Measurements from ENCODE around the gene PNPLA3.
A peak's percentile ranks its signal among the peaks of the same experiment; 100 is the strongest.

The PNPLA3 gene

DNA sequence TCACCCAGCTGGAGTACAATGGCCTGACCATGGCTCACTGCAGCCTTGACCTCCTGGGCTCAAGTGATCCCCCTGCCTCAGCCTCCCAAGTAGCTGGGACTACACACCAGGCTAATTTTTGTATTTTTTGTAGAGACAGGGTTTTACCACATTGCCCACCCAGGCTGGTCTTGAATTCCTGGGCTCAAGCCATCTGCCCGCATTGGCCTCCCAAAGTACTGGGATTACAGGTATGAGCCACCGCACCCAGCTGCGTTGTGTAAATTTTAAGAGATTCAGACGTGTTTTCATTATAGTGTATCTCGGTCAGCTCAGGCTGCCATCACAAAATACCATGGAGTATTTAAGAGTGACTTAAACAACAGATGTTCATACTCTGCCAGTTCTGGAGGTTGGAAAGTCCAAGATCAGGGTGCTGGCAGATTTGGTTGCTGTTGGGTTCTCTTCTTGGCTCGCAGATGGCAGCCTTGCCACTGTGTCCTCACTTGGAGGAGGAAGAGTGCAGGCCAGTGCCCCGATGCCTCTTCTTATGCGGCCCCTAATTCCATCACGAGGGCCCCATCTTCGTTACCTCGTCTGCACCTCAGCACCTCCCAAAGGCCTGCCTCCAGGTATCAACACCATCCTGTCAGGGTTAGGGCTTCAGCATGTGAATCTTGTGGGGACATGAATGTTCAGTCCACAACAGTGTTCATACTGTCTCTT, 67.9 kb downstream of the PNPLA3 start:
- Histone ChIP-seq H4K20me1 (ENCODE audit: insufficient read depth, low read length) (peaks cover 16% of the 10 kb centered on the region; the same call in 1 of the 2 replicates), H3K4me2 (ENCODE audit: insufficient read depth, low read length) (no peak overlapping the region), H3K27ac (ENCODE audit: low read length) (no peak overlapping the region), H3K27me3 (ENCODE audit: insufficient read depth, low read length, poor library complexity) (no peaks in the 10 kb centered on the region), H3K79me2 (ENCODE audit: insufficient read depth, low read length) (no peaks in the 10 kb centered on the region), H2AFZ (ENCODE audit: low read depth, low read length) (no peak overlapping the region), H3K9ac (ENCODE audit: low read depth, low read length) (no peak overlapping the region), H3K4me3 (ENCODE audit: low read depth in 1 of 2, low read length in 2 of 2) (no peak overlapping the region), H3K4me1 (ENCODE audit: insufficient read depth, low read length) (no peaks in the 10 kb centered on the region), H3K36me3 (ENCODE audit: insufficient read depth, low read length) (peaks cover 89% of the 10 kb centered on the region), H3K9me3 (ENCODE audit: insufficient read depth, low read length, severe bottlenecking) (no peaks in the 10 kb centered on the region)
- ATAC-seq (ENCODE audit: insufficient read depth, low read depth) = no peak
- TF ChIP-seq EZH2 (IDR thresholded peaks at IDR 0.05; ENCODE audit: borderline replicate concordance, low read depth, low read length, severe bottlenecking) = no peak
- TF ChIP-seq, protein P1, sequence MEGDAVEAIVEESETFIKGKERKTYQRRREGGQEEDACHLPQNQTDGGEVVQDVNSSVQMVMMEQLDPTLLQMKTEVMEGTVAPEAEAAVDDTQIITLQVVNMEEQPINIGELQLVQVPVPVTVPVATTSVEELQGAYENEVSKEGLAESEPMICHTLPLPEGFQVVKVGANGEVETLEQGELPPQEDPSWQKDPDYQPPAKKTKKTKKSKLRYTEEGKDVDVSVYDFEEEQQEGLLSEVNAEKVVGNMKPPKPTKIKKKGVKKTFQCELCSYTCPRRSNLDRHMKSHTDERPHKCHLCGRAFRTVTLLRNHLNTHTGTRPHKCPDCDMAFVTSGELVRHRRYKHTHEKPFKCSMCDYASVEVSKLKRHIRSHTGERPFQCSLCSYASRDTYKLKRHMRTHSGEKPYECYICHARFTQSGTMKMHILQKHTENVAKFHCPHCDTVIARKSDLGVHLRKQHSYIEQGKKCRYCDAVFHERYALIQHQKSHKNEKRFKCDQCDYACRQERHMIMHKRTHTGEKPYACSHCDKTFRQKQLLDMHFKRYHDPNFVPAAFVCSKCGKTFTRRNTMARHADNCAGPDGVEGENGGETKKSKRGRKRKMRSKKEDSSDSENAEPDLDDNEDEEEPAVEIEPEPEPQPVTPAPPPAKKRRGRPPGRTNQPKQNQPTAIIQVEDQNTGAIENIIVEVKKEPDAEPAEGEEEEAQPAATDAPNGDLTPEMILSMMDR (IDR thresholded peaks at IDR 0.05; ENCODE audit: borderline replicate concordance, extremely low read depth, low read length, poor library complexity, severe bottlenecking) = no peak
- DNase-seq = no peak

GRCh38 chr22:43992331-43992821, 68.8 kb downstream of the PNPLA3 start:
- Histone ChIP-seq H3K27ac (ENCODE audit: low read length) (no peak overlapping the region), H3K36me3 (ENCODE audit: insufficient read depth, low read length) (peaks cover 90% of the 10 kb centered on the region)
- ATAC-seq (ENCODE audit: insufficient read depth, low read depth) = no peak

GRCh38 chr22:43993072-43993760, 69.6 kb downstream of the PNPLA3 start:
- Histone ChIP-seq H3K4me1 (ENCODE audit: insufficient read depth, low read length) (no peaks in the 10 kb centered on the region), H3K27me3 (ENCODE audit: insufficient read depth, low read length, poor library complexity) (no peaks in the 10 kb centered on the region), H3K4me3 (ENCODE audit: low read depth in 1 of 2, low read length in 2 of 2) (no peak overlapping the region), H4K20me1 (ENCODE audit: insufficient read depth, low read length) (peaks cover 16% of the 10 kb centered on the region; the same call in 1 of the 2 replicates), H3K9ac (ENCODE audit: low read depth, low read length) (no peak overlapping the region), H3K4me2 (ENCODE audit: insufficient read depth, low read length) (no peak overlapping the region), H3K79me2 (ENCODE audit: insufficient read depth, low read length) (no peaks in the 10 kb centered on the region), H2AFZ (ENCODE audit: low read depth, low read length) (no peak overlapping the region), H3K36me3 (ENCODE audit: insufficient read depth, low read length) (peaks cover 95% of the 10 kb centered on the region), H3K27ac (ENCODE audit: low read length) (no peak overlapping the region), H3K9me3 (ENCODE audit: insufficient read depth, low read length, severe bottlenecking) (no peaks in the 10 kb centered on the region)
- TF ChIP-seq, protein P1 (IDR thresholded peaks at IDR 0.05; ENCODE audit: borderline replicate concordance, extremely low read depth, low read length, poor library complexity, severe bottlenecking) = peak; percentile 91
- TF ChIP-seq EZH2 (IDR thresholded peaks at IDR 0.05; ENCODE audit: borderline replicate concordance, low read depth, low read length, severe bottlenecking) = no peak
- peak; percentile 84 for ATAC-seq (ENCODE audit: insufficient read depth, low read depth)
- peak; percentile 57 for DNase-seq

More at GRCh38 chr22:43992331-43992821, 68.8 kb downstream of the PNPLA3 start:
- TF ChIP-seq EZH2 (IDR thresholded peaks at IDR 0.05; ENCODE audit: borderline replicate concordance, low read depth, low read length, severe bottlenecking) = no peak
- TF ChIP-seq, protein P1 (IDR thresholded peaks at IDR 0.05; ENCODE audit: borderline replicate concordance, extremely low read depth, low read length, poor library complexity, severe bottlenecking) = no peak
- H3K9ac ChIP-seq (ENCODE audit: low read depth, low read length) = no peak overlapping the region
- no peak overlapping the region for H3K4me3 ChIP-seq (ENCODE audit: low read depth in 1 of 2, low read length in 2 of 2)
- DNase-seq = no peak
- no peaks in the 10 kb centered on the region for H3K79me2 ChIP-seq (ENCODE audit: insufficient read depth, low read length)
- H4K20me1 ChIP-seq (ENCODE audit: insufficient read depth, low read length) = peaks cover 16% of the 10 kb centered on the region; the same call in 1 of the 2 replicates
- H3K4me1 ChIP-seq (ENCODE audit: insufficient read depth, low read length) = no peaks in the 10 kb centered on the region
- H3K9me3 ChIP-seq (ENCODE audit: insufficient read depth, low read length, severe bottlenecking) = no peaks in the 10 kb centered on the region
- no peak overlapping the region for H2AFZ ChIP-seq (ENCODE audit: low read depth, low read length)
- H3K4me2 ChIP-seq (ENCODE audit: insufficient read depth, low read length) = no peak overlapping the region
- no peaks in the 10 kb centered on the region for H3K27me3 ChIP-seq (ENCODE audit: insufficient read depth, low read length, poor library complexity)

All from DND-41 (cell line).